Dedifferentiated amniotic fluid mesenchymal stem cell (primary cell): ENCODE results near the gene DISP1.
A peak's percentile ranks its signal among the peaks of the same experiment; 100 is the strongest.

ENCODE experiments used
- DNase-seq: peaks from one replicate; pipeline ENCODE4 v3.0.0-alpha.2; 2016; ENCODE audit errors: extremely low spot score

The DISP1 gene

GRCh38 chr1:222814536-222815439 lies at the start of gene DISP1:
Gene DISP1 (plus strand): TSS chr1:222815039. CDS start chr1:222942824, 127,785 bp downstream.
- DNase-seq, result peak; percentile 67

DNA sequence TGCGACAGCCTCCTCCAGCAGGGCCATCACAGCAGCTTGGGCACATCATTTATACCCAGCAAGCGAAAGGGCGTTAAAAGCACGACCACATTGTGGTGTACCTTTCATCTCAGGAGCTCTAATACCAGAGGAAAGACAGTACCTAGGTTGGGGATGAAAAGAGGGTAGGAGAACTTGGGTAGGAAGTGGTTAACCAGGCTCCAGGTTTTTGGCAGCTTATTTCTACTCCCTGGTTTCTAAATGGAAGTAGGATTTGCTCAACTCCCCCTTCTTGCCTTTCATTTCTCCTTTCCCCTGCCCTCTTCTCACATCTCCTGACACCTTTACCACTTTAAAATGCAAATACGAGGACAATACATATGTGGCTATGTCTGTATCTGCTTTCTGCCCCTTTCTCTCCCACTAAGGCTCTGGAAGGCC lies 47.7 kb upstream of the DISP1 start:
- no peak for DNase-seq

DNA sequence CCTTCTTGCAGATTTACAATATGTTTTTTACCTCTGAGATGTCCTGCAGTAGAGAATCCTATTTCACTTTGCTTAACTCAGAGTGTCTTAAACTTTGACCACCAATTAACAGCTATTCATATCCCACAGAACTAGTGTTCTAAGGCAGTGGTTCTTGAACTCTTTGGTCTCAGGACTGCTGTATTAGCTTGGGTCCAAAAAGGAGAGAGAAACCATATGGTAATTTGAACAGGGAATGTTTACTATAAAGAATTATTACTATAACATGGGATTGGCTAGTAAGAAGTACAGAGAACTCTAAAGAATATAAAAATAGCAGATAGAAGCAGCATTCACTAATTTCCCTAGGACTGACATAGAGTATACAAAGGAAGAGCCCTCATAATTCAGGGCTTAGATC lies 46.2 kb upstream of the DISP1 start:
- DNase-seq, result no peak

DNA sequence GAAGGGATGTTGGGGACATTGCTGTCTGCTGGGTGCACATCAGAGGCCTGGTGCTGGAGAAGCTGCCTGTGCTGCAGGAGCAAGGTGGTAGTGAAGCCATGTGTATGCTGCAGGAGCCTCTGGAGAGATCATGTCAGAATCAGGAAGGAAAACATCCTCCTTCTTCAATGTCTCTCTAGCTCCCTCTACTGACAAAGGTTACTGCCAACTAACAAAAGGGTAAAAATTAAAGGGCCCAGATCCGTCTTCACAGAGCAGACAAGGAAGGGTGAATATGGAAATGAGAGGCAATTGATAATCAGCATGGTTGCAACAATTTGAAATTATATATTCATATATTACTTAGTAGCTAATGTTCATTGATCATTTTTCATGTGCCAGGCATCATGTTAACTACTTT lies 45.7 kb upstream of the DISP1 start:
- no peak for DNase-seq

DNA sequence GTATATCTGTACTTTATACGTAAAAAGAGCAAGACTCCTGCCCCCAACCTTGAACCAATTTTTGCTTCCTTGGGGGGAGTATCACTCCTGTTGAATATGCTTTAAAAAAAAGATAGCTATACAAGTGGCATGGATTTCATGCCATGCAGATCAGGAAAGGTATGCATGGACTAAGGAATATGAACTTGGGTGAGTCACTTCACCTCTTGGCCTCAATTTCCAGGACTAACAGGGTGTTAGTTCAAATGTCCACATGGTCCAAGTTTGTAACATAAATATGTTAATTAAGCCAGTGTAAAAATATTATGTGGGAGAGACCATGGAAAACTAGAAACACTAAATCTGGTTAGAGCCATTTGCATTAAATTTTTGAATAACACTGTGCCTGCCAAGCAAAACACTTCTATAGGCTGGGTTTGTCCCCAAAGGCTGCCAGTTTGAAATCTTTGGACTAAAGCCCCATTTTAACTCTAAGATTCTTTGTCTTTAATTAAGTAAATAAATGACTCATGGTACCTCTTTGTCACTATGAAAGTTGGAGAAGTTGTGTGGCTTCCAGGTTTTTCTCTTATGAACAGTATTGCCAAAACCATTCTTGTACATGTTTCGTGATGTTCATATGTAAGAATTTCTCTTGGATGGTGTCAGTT lies 44.7 kb upstream of the DISP1 start:
- no peak for DNase-seq

- no peak for DNase-seq
These were observed 41.9 kb upstream of the DISP1 start for GRCh38 chr1:222772996-222773379.

DNA sequence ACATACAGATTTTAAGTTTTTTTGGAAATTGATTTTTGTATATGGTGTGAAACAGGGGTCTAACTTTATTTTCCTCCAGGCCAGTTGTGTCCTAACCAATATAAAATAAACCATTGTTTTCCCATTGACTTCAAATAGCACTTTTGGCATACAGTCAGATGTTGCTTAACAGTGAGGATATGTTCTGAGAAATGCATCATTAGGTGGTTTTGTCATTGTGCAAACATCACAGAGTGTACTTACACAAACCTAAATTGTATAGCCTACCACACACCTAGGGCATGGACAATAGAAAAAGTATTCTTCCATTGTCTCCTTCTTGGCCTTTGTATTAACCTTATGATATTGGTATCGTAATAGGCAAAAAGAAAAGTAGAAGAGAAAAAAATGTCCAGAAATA lies 37.4 kb upstream of the DISP1 start:
- DNase-seq, result no peak

GRCh38 chr1:222777977-222778376 lies 36.9 kb upstream of the DISP1 start:
- DNase-seq, result no peak

GRCh38 chr1:222781251-222781650 lies 33.6 kb upstream of the DISP1 start:
- no peak for DNase-seq

- DNase-seq, result no peak
These were observed 31.8 kb upstream of the DISP1 start for GRCh38 chr1:222783051-222783450.

- no peak for DNase-seq
These were observed 30.5 kb upstream of the DISP1 start for GRCh38 chr1:222784371-222784770.

DNA sequence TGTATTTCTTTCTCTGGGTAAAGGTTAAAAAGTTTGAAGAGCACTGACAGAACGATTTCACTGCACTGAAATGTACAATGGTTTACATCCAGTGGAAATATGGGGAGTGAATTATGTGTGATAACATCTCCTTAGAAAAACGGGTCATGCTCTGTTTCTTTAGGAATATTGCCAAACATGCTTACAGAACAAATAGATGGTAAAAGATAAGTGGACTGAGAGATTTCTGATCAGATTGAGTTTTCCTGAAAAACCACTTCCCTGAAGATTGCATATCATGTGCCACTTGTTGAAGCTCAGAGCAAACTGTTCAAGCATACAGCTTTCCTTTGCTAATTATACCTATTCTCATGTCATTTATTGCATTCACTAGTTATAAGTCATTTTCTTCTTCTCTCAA lies 29.9 kb upstream of the DISP1 start:
- DNase-seq, result no peak

DNA sequence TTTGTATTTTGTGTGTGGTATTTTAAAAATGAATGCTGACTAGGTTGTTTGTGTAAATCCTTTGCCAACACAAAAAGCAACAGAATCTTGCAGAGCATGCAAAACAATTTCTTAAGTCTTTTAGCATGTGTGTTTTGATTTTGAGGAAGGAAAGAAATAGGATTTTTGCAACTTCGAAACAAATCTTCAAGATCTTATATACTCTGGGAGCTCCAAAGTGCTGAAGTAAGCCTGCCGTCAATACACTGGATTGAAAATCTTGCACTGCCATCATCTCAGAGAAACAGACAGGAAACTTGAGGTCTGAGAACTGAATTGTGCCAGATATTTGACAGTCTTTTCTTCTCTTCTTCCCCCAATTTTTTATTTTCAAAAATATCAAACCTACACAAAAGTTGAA lies 29.3 kb upstream of the DISP1 start:
- no peak for DNase-seq

DNA sequence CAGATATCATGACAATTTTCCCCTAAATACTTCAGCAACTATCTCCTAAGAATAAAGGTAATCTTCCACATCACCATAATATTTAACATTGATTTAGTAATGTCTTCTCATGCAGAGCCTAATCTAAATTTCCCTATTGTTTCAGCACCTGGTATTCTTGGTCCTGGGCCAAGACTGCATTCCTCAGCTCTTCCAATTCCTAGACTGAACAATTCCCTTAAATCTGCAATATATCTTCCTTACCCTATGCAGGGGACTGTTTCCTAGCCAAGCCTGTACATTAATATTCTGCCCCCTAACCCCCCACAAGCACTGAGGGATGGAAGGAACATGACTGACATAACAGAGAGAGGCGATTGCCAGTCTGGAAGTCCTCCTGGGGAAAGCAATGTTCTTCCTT lies 28.7 kb upstream of the DISP1 start:
- DNase-seq, result no peak

DNA sequence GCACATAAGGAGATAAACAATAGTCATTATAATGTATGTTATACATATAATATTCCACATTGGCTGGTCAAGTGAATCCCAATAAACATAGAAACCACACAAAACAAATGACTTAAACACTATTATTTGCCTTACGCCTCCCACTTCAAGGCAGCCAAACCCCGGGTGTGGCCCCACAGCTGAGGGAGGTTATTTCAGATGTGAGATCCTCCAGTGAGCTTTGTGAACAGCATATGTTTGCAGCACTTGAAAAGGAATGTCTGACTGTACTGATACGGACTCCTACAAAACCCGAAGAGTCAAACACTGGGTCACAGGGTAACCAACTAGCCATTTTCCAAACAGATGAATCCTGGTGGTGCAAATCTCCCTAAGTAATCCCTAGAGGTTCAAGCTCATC lies 27.1 kb upstream of the DISP1 start:
- DNase-seq, result no peak

- DNase-seq, result no peak
These were observed 26.3 kb upstream of the DISP1 start for GRCh38 chr1:222788402-222789156.

GRCh38 chr1:222790115-222790514 lies 24.7 kb upstream of the DISP1 start:
- no peak for DNase-seq

GRCh38 chr1:222790520-222790919 lies 24.3 kb upstream of the DISP1 start:
- no peak for DNase-seq

- DNase-seq, result no peak
These were observed 23.7 kb upstream of the DISP1 start for GRCh38 chr1:222791006-222791710.

DNA sequence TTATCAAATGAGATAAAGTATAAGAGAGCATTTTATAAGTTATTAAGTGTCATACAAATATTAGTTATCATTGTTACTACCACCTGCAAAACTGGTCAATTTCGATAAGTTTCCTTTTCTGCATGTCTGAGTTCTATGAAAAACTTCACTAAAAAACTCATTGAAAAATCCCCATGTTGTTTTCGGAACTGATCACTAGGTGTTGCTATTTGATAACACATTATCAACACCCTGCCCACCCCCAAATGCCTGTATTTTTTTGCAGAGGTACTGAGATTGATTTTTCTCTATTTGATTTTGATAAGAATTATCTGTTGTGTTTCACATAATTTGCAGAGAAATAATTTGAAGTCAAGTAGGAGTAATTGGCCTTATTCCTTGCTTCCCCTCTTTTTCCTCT lies 22.1 kb upstream of the DISP1 start:
- DNase-seq, result peak; percentile 25

GRCh38 chr1:222794656-222795474 lies 20.0 kb upstream of the DISP1 start:
- no peak for DNase-seq
